SK-N-SH (cell line): ENCODE measurements around the gene FFAR2.
"Not testable (repeated sequence)": the region's sequence is repeated elsewhere in the genome, so short reads cannot be mapped to it uniquely, and the experiment has no call there.

Experiments used
- EZH2phosphoT487 ChIP-seq: fragments of 200-600 bp; sonication (generic); IDR thresholded peaks from 2 replicates; pipeline ENCODE4 v1.6.1; 2017; ENCODE audit warnings: low read depth, mixed run types, mild to moderate bottlenecking, antibody characterized with exemption, moderate library complexity, borderline replicate concordance
- FOXM1 ChIP-seq: IDR thresholded peaks from 2 replicates; pipeline ENCODE4 v1.4.0; 2012; ENCODE audit warnings: low read depth, mild to moderate bottlenecking
- MXI1 ChIP-seq: IDR thresholded peaks from 2 replicates; pipeline ENCODE4 v1.6.1; 2012; ENCODE audit warnings: mild to moderate bottlenecking, low read depth, low read length, improper control_type of control experiment
- POLR2AphosphoS5 ChIP-seq: IDR thresholded peaks from 2 replicates; pipeline ENCODE4 v1.6.1; 2012; ENCODE audit warnings: low read depth, low read length
- SIN3A ChIP-seq: IDR thresholded peaks from 2 replicates; pipeline ENCODE4 v1.6.1; 2012; ENCODE audit warnings: low read depth, mild to moderate bottlenecking, low read length, moderate library complexity, borderline replicate concordance
- TAF1 ChIP-seq: IDR thresholded peaks from 2 replicates; pipeline ENCODE4 v1.6.1; 2012; ENCODE audit warnings: low read depth, mild to moderate bottlenecking, low read length, moderate library complexity, borderline replicate concordance
- YY1 ChIP-seq: IDR thresholded peaks from 2 replicates; pipeline ENCODE4 v1.4.0; 2012; ENCODE audit warnings: low read depth, mild to moderate bottlenecking
- TF ChIP-seq, protein P1 (sequence below): fragments of 150-350 bp; IDR thresholded peaks from 2 replicates; pipeline ENCODE4 v1.6.1; 2017; ENCODE audit warnings: antibody characterized with exemption, low read length, low read depth, borderline replicate concordance
- TF ChIP-seq, protein P2 (sequence below): IDR thresholded peaks from 2 replicates; pipeline ENCODE4 v1.6.1; 2012; ENCODE audit warnings: mild to moderate bottlenecking, low read depth, low read length, moderate library complexity
- TF ChIP-seq, protein P3 (sequence below): fragments of 200-600 bp; sonication (generic); IDR thresholded peaks from 2 replicates; pipeline ENCODE4 v1.6.1; 2017; ENCODE audit warnings: antibody characterized with exemption, mild to moderate bottlenecking, moderate library complexity

GRCh38 chr19:35462956-35463355 is 14.9 kb downstream of the FFAR2 start:
- TF ChIP-seq, protein P1, sequence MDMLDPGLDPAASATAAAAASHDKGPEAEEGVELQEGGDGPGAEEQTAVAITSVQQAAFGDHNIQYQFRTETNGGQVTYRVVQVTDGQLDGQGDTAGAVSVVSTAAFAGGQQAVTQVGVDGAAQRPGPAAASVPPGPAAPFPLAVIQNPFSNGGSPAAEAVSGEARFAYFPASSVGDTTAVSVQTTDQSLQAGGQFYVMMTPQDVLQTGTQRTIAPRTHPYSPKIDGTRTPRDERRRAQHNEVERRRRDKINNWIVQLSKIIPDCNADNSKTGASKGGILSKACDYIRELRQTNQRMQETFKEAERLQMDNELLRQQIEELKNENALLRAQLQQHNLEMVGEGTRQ: not testable (repeated sequence)
- TF ChIP-seq POLR2AphosphoS5, MXI1, TAF1, SIN3A, EZH2phosphoT487, YY1, FOXM1: not testable (repeated sequence)
- TF ChIP-seq, protein P2, sequence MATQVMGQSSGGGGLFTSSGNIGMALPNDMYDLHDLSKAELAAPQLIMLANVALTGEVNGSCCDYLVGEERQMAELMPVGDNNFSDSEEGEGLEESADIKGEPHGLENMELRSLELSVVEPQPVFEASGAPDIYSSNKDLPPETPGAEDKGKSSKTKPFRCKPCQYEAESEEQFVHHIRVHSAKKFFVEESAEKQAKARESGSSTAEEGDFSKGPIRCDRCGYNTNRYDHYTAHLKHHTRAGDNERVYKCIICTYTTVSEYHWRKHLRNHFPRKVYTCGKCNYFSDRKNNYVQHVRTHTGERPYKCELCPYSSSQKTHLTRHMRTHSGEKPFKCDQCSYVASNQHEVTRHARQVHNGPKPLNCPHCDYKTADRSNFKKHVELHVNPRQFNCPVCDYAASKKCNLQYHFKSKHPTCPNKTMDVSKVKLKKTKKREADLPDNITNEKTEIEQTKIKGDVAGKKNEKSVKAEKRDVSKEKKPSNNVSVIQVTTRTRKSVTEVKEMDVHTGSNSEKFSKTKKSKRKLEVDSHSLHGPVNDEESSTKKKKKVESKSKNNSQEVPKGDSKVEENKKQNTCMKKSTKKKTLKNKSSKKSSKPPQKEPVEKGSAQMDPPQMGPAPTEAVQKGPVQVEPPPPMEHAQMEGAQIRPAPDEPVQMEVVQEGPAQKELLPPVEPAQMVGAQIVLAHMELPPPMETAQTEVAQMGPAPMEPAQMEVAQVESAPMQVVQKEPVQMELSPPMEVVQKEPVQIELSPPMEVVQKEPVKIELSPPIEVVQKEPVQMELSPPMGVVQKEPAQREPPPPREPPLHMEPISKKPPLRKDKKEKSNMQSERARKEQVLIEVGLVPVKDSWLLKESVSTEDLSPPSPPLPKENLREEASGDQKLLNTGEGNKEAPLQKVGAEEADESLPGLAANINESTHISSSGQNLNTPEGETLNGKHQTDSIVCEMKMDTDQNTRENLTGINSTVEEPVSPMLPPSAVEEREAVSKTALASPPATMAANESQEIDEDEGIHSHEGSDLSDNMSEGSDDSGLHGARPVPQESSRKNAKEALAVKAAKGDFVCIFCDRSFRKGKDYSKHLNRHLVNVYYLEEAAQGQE: not testable (repeated sequence)
- TF ChIP-seq, protein P3, sequence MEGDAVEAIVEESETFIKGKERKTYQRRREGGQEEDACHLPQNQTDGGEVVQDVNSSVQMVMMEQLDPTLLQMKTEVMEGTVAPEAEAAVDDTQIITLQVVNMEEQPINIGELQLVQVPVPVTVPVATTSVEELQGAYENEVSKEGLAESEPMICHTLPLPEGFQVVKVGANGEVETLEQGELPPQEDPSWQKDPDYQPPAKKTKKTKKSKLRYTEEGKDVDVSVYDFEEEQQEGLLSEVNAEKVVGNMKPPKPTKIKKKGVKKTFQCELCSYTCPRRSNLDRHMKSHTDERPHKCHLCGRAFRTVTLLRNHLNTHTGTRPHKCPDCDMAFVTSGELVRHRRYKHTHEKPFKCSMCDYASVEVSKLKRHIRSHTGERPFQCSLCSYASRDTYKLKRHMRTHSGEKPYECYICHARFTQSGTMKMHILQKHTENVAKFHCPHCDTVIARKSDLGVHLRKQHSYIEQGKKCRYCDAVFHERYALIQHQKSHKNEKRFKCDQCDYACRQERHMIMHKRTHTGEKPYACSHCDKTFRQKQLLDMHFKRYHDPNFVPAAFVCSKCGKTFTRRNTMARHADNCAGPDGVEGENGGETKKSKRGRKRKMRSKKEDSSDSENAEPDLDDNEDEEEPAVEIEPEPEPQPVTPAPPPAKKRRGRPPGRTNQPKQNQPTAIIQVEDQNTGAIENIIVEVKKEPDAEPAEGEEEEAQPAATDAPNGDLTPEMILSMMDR: not testable (repeated sequence)
